IPS-11a (cell line): ENCODE results near the gene NUMB.

Source experiments
- H3K4me3 ChIP-seq: one replicate; pipeline ENCODE4 v1.5.1; 2013; ENCODE audit warnings: low read depth, low read length, control low read depth

The NUMB gene

GRCh38 chr14:73295198-73295796 lies 163.0 kb downstream of the NUMB start:
- no peak overlapping the region for H3K4me3 ChIP-seq

GRCh38 chr14:73293782-73294781 lies 164.3 kb downstream of the NUMB start:
- H3K4me3 ChIP-seq: no peak overlapping the region

- no peak overlapping the region for H3K4me3 ChIP-seq
These were observed 168.1 kb downstream of the NUMB start for GRCh38 chr14:73290279-73290678.

- no peak overlapping the region for H3K4me3 ChIP-seq
These were observed 168.6 kb downstream of the NUMB start for GRCh38 chr14:73289729-73290128.

GRCh38 chr14:73289308-73289707 lies 169.0 kb downstream of the NUMB start:
- no peak overlapping the region for H3K4me3 ChIP-seq

GRCh38 chr14:73287071-73287470 lies 171.3 kb downstream of the NUMB start:
- no peak overlapping the region for H3K4me3 ChIP-seq

GRCh38 chr14:73286598-73286997 lies 171.7 kb downstream of the NUMB start:
- no peak overlapping the region for H3K4me3 ChIP-seq

- H3K4me3 ChIP-seq: no peak overlapping the region
These were observed 172.4 kb downstream of the NUMB start for GRCh38 chr14:73285979-73286378.

- no peak overlapping the region for H3K4me3 ChIP-seq
These were observed 174.6 kb downstream of the NUMB start for GRCh38 chr14:73283608-73284379.

GRCh38 chr14:73280903-73281302 lies 177.4 kb downstream of the NUMB start:
- no peak overlapping the region for H3K4me3 ChIP-seq

- no peak overlapping the region for H3K4me3 ChIP-seq
These were observed 181.0 kb downstream of the NUMB start for GRCh38 chr14:73277376-73277775.

- H3K4me3 ChIP-seq: no peak overlapping the region
These were observed 181.5 kb downstream of the NUMB start for GRCh38 chr14:73276836-73277235.

GRCh38 chr14:73273799-73274198 lies 184.5 kb downstream of the NUMB start:
- no peak overlapping the region for H3K4me3 ChIP-seq

- no peak overlapping the region for H3K4me3 ChIP-seq
These were observed 186.0 kb downstream of the NUMB start for GRCh38 chr14:73272393-73272792.

- no peak overlapping the region for H3K4me3 ChIP-seq
These were observed 188.4 kb downstream of the NUMB start for GRCh38 chr14:73269729-73270531.

- no peak overlapping the region for H3K4me3 ChIP-seq
These were observed 190.9 kb downstream of the NUMB start for GRCh38 chr14:73267474-73267873.

- no peak overlapping the region for H3K4me3 ChIP-seq
These were observed 192.0 kb downstream of the NUMB start for GRCh38 chr14:73266317-73266716.

- H3K4me3 ChIP-seq: no peak overlapping the region
These were observed 192.7 kb downstream of the NUMB start for GRCh38 chr14:73265721-73266046.

- no peak overlapping the region for H3K4me3 ChIP-seq
These were observed 193.2 kb downstream of the NUMB start for GRCh38 chr14:73264885-73265720.
